HG03064 (cell line): ENCODE results near the gene CXCR3.
"Not testable (repeated sequence)": the region's sequence is repeated elsewhere in the genome, so short reads cannot be mapped to it uniquely, and the experiment has no call there.

Experiments
- ATAC-seq: cut with Tn5 transposase; IDR thresholded peaks from one replicate; pipeline ENCODE4 v1.9.1; 2021; ENCODE audit warnings: low read depth; ENCODE audit not compliant: unreplicated experiment

The CXCR3 gene

DNA sequence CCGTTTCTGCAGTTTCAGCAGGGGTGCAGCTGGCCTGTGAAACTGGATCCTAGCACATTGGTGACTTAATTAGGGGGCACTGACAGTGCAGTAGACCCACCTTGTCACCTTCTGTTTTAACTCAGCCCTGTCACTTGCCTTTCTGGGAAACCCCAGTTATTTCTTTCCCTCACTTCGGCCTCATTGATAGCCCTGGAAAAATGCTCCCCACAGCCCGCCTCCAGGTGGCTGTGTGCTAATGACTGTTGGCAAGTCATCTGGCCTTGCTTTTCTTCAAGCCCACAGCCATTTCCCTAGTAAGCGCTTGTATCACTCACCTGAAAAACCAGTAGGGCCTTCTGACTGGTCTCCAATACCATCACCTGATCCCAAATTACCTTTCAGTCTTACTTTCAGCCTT lies 3.3 kb downstream of the CXCR3 start:
- no peak for ATAC-seq

DNA sequence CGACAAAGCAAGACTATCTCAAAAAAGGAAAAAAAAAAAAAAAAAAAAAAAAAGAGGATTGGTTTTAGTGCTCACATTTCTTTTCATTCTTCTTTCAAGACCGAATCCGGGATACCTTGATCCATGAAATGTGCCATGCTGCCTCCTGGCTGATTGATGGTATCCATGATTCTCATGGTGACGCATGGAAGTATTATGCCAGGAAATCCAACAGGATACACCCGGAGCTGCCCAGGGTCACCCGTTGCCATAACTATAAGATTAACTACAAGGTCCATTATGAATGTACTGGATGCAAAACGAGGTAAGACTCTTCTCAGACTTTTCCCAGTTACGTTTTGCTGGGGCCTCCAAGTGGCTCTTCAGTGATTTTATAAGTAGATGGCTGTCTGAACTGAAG lies 6.1 kb downstream of the CXCR3 start:
- no peak for ATAC-seq

DNA sequence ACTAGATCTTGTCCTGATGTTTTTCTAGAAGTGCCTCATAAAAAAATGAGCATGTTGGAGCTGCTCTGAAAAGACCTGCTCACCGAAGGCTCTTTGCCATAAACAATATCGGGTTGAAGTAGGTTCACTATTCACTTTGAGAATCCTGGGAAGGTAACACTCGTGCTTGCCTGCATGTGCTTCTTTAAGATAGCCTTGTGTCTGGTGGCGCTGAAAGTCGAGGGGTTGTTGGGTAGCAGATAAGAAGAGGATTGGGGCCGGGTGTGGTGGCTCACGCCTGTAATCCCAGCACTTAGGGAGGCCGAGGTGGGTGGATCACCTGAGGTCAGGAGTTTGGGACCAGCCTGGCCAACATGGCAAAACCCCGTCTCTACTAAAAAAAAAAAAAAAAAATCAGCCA lies 6.6 kb downstream of the CXCR3 start:
- ATAC-seq: not testable (repeated sequence)

DNA sequence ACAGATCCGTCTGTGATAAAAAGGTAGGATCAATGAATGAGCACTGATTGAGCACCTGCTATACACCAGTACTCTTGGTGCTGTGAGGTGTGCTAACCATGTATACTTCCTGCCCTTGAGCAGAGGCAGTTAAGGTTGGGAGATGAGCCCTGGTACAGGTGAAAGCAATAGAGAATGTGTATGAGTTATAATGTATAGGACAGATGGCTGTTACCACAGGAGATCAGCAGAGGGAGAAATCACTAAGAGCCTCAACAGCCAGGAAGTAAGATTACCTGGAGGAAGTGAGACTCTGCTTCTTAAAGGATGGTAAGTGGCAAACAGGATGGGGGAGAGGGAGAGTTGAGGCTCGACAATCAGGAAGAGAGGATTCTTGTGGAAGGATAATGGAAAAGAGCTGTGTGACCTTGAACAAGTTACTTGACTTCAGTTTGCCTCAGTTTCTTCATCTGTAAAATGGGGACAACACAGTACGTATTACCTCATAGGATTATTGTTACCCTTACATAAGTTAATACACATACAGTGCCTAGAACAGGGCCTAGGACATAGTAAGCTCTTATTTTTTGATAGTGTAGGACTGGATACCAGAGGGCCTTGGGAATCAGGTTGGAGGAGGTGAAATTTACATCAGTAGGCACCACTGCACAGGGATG lies 9.1 kb downstream of the CXCR3 start:
- no peak for ATAC-seq

DNA sequence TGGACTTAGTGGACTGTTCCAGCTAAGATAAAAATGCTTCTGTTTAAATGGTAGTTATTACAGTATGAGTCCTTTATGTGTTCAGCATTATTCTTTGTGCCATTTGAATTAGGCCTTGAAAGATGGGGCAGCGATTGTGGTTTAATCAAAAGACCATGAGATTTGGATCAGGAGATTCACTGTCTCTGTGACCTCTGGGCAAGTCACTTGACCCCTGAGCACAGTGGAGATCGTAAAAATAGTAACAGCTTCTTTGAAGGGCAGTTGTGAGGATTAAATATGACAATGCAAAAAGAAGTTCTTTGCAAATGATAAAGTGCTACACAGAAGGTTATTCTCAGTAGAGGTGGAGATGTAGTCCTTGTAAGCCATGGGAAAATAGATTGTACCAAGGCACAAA lies 10.8 kb downstream of the CXCR3 start:
- ATAC-seq: no peak

DNA sequence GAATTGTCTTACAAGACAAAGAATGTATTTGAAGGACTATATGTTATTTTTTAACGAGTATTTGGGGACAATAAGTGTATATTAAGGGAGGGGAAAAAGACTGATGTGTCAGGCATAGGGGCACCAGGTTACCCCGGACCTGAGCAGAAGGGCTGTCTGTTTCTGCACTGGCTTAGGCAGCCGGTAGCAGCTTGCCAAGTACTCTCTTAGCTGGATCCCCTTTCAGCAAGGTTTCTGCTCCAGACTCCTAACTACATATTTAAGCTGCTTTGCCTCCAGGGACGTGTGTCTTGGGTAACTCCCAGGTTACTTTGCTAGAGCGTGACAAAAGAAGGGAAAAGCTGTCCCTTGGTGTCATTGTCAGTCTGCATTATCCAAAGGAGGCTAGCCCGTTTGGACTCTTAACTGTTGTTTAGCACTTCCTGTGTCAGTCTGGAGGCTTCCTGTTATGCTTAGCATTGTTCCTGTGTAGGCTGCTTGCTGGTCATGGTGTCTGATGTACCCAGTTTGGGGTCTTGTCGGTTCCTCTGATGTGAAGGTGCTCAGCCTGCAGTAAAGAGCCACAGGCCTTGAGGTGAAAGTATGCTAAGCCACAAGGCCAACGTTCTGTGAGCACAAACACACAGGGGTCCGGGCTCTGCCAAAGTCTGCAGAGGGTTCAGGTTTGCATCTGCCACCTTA lies 11.6 kb downstream of the CXCR3 start:
- ATAC-seq: no peak

DNA sequence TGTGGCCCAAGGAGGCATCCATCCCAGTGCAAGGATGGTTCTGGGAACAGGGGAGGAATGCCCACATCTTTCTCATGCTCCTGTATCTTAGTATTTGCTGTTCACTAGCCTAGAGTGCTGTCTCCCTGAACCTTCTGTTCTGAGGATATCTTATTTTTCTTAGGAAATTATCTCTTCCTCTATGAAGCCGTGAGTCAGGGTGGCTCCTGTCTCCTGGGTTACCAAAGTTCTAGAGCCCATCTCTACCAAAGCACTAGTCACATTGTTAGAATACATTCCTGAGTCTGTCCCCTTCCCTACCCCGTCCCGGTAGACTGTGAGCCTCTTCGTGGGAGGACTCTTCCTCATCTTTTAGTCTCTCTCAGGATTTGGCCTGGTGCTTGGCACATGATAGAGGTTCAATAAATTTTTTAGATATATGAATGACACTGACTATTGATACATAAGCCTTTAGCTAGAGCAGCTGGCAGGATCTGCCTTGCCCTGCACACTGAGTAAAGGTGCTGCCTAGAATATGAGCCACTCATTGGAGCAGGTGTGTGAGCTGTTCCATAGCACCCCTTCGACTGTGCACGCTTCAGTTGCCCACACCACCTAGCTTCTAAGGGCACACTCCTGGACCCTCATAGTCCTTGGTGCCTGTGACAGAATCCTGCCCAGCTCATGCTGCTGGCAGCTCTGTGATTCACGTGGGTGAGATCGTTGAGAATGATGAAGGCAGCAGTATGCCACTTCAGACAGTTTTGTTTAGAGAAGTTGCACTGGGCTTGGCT lies 13.3 kb downstream of the CXCR3 start:
- no peak for ATAC-seq

DNA sequence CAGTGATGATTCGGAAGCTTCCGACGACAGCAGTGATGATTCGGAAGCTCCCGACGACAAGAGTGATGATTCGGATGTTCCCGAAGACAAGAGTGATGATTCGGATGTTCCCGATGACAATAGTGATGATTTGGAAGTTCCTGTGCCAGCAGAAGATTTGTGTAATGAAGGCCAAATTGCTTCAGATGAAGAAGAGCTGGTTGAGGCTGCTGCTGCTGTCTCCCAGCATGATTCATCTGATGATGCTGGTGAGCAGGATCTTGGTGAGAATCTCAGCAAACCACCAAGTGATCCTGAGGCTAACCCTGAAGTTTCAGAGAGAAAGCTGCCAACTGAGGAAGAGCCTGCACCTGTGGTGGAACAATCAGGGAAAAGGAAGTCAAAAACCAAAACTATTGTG lies 14.2 kb downstream of the CXCR3 start:
- ATAC-seq: no peak

DNA sequence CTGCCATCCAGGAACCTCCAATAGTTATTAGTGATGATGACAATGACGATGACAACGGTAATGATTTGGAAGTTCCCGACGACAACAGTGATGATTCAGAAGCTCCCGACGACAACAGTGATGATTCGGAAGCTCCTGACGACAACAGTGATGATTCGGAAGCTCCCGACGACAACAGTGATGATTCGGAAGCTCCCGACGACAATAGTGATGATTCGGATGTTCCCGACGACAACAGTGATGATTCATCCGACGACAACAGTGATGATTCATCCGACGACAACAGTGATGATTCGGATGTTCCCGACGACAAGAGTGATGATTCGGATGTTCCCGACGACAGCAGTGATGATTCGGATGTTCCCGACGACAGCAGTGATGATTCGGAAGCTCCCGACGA lies 14.7 kb downstream of the CXCR3 start:
- ATAC-seq: no peak

DNA sequence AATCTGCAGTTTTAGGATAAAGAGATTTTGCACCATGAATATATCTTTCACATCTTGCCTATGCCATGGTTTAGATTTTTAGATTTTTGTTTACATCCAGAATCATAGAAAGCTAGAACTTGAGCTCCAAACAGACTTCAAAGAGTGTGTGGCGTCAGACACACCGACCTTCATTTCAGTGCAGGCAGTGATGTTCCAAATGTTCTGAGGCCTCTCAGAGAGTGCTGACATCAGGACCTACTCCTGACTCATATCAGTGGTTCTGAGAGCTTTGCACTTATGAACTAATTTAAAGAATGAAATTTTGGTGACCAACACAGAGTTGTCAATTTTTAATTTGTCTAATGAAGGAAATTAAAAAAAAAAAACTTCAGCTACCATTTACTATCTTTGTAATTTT lies 18.3 kb downstream of the CXCR3 start:
- ATAC-seq: no peak

DNA sequence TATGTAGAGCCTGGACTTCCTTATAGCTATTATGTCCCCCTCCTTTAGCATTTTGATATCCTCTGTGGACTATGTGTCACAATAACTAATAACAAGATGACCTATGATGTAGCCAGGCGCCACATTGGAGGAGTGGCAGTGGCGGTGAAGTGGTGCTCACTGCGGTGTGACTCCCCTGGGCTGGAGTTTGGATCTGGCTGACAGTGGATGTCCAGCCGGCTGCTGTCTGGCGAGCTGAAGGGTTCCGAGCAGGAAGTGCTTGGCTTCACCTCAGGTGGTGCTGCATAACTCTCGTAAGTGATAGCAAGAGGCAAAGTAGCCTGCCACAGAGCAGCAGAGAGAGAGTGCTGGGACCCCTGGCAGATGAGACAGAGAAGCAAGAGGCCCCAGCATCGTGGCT lies 25.1 kb downstream of the CXCR3 start:
- ATAC-seq: not testable (repeated sequence)

DNA sequence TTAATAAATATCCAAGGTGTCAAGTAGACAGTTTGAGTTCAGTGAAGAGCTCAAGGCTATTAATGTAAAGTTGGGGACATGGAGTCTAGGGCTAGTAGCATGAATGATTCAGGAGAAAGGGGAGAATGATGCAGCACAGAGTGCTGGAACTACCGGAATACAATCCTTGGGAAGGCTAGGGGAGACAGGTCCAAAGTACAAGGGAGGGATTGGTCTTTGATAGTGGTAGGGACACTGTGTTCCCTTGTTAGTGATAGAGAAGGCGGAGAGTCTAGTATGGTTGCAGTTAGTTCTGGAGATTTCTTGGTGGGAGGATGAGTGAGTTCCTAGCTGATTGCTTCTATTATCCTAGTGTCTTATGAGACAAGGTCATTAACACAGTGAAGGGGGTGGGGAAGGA lies 31.4 kb downstream of the CXCR3 start:
- ATAC-seq: no peak

DNA sequence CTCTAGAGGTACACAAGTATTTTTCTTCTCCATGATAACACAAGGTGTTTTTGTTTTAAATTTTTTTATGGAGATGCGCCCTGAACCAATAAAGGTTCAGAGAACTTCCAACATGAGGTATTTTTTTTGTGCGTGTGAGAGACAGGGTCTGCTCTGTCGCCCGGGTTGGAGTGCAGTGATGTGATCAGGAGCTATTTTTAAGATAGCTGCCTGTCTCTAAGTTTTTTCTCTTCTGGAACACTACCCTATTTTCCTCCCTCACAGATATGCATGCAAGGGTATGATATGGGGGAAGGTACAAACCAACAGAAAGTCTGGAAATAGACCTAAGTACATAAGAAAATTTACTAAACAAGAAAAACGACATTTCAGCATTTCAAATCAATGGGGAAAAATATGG lies 37.1 kb downstream of the CXCR3 start:
- no peak for ATAC-seq

DNA sequence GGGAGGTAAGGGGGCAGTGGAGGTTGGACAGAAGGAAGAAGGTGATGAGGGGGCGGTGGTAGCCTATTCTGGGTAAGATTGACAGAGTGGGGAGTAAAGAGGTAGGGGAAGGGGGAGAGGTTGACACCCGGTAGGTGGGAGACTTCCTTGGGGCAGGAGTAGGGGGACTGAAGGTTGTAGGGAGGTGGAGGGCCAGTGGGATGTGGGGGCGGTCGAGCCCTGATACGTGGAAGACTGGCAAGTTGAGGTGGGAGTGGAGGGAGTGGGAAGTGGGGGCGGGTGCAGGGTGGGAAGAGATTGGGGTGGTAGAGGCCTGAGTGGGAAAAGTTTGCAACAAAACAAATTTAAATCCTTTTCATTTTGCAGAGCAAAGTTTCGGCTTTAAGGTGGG lies 38.3 kb downstream of the CXCR3 start:
- no peak for ATAC-seq

DNA sequence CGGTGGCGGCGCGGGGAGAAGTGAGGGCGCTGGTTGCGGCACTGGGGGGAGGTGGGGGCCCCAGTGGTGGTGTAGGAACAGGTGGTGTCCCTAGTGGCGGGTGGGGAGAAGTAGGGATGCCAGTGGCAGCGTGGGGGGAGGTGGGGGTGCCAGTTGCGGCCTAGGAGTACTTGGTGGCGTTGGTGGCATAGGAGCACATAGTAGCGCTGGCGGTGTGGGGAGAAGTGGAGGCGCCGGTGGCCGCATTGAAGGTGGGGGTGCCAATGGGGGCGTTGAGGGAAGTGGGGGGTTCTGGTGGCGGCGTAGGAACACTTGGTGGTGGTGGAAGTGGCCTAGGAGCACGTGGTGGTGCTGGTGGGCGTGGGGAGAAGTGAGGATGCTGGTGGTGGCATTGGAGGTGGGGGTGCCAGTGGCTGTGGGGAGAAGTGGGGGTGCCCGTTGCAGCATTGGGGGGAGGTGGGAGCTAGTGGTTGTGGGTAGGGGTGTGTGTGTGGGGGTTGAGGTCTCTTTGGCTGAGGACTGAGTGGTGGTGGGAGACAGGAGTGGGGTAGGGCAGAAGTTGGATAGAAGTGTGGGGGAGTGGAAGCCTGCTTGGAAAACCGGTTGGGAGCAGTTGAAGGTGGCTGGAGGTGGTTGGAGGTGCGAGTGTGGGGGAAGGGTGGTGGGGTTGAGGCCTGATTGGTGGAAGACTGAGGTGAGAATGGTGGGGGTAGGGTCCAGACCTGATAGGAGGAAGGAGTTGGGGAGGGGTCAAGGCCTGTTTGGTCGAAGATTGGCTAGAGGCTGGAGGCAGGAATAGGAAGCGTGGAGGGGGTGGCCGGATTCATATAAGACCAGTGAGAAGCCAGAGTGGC lies 38.9 kb downstream of the CXCR3 start:
- no peak for ATAC-seq

DNA sequence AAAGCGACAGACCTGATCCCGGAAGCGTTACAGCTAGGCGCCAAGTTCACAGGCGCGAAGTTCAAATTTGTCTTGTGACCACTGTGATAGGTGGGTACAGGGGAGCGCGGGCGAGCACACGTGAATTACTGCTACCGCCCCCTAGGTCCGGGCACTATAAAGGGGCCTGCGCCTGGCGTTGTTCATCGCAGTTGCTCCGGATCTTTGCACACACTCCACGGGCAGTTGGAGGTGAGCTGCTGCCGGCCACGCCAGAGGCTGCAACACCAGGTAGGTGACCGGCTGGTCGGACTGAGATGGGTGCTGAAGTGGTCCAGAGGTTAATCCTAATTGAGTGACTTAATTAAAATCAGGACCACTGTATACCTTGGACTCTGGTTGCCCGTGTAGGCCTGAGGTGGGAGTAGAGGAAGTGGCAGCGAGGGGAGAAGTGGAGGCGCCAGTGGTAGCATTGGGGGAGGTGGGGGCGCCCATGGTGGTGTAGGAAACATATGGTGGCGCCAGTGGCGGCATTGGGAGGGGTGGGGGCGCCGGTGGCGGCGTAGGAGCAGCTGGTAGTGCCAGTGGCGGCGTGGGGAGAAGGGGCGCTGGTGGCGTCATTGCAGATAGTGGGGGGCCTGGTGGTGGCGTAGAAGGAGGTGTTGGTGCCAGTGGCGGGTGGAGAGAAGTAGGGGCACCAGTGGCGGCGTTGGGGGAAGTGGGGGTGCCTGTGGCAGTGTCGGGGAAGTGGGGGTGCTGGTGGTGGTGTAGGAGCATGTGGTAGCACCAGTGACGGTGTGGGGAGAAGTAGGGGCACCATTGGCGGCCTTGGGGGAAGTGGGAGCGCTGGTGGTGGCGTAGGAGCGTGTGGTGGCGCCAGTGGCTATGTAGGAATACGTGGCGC lies 39.8 kb downstream of the CXCR3 start, which contains the start of gene GCNA:
TSS of gene GCNA (plus strand) at position 185 of the 883 bp plus-strand sequence. CDS start 2,385 bp downstream, outside the sequence.
- no peak for ATAC-seq

DNA sequence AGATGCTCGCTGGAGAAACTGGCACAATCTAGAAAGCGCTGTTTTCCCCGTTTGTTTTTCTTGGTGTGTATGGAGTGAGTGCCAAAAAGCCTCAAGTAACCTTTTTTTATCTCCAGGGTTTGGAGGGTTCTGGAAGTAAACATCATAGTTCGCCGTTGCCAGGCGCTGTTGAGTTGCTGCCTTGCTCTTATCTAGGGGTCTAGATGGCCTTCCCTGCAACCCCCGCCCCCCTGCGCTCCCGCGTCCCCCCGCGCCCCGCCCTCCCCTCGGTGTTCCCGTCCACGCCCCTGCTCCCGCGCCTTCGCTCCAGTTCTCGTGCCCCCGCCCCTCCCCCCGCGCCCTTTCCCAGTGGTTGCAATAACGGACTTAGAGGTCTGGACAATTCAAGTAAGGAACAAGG lies 40.6 kb downstream of the CXCR3 start:
- no peak for ATAC-seq

DNA sequence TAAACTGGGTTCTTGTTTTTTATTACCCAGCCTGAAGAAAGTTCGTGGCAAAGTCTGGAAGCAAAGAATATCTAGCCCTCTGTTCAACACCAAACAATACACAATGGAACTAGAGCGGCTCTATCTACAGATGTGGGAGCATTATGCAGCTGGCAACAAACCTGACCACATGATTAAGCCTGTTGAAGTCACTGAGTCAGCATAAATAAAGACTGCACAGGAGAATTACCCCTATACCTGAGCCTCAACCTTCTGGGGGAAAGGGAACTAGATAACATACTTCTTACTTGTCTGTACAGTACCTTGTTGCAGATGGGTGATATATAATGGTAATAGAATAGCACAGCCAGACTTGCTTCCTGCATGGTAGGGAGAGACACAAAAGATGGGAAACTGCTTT lies 44.7 kb downstream of the CXCR3 start:
- ATAC-seq: no peak

DNA sequence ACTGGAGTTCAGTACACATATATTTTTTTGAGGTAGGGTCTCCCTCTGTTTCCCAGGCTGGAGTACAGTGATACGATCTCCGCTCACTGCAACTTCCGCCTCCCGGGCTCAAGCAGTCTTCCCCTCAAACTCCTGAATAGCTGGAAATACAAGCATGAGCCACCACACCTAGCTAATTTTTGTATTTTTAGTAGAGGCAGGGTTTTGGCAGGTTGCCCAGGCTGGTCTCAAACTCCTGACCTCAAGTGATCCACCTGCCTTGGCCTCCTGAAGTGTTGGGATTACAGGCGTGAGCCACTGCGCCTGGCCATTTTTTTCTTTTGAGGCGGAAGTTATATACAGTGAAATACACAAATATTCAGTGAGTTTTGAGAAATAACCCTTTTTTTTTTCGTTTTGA lies 46.9 kb downstream of the CXCR3 start:
- not testable (repeated sequence) for ATAC-seq
